Measurements from ENCODE around the gene ERAL1. TPM values are rescaled to one million over a fixed set of nuclear protein-coding genes. Genes with fewer than 3 reads are reported as not detected.

ERAL1 gene
- polyA plus RNA-seq, 1 donor (not counting 4 experiments of a cell fraction or from before 2014, with no cell fraction given): 46.5 TPM

GRCh38 chr17:28878158-28878910 lies 23.5 kb downstream of the ERAL1 start:
- dilution Hi-C loops (cut with MboI; ENCODE audit: extremely low pct_ligation_motif_present, low sequenced_read_pairs): no loop called here
- H4K20me1 ChIP-seq (ENCODE audit: control insufficient read depth, extremely low read depth, insufficient read depth, low read length): no peaks in the 10 kb centered on the region
- no peaks in the 10 kb centered on the region for H3K9me3 ChIP-seq (ENCODE audit: control insufficient read depth, low read depth, low read length)
- peaks cover 25 to 27% of the 10 kb centered on the region in 2 experiments for H3K36me3 ChIP-seq (ENCODE audit: control insufficient read depth in 2 of 2, extremely low read depth in 1 of 2, insufficient read depth in 2 of 2, low read length in 2 of 2)
- H3K4me2 ChIP-seq (ENCODE audit: control insufficient read depth, extremely low read depth, insufficient read depth, low read depth, low read length): peak overlapping the region; percentile 31
- H3K4me1 ChIP-seq (ENCODE audit: control insufficient read depth, extremely low read depth, insufficient read depth, low read length): peaks cover 41% of the 10 kb centered on the region
- no peaks in the 10 kb centered on the region for H3K79me2 ChIP-seq (ENCODE audit: control insufficient read depth, insufficient read depth, low read length)
- peak; percentile 78 for FAIRE-seq
- TF ChIP-seq EZH2 (IDR thresholded peaks at IDR 0.05; ENCODE audit: low read length) (no peak), CTCF (optimal IDR thresholded peaks at IDR 0.05 in 1 of 3, IDR thresholded peaks at IDR 0.05 in 1 of 3, conservative IDR thresholded peaks at IDR 0.05 in 1 of 3; ENCODE audit: extremely low read depth in 1 of 3, insufficient read depth in 2 of 3, low read length in 3 of 3) (no peak)
- no peaks in the 10 kb centered on the region for H3K27me3 ChIP-seq (ENCODE audit: control insufficient read depth, extremely low read depth, insufficient read depth, low read length)
- no peak overlapping the region for H3K4me3 ChIP-seq (ENCODE audit: control insufficient read depth in 2 of 3, extremely low read depth in 1 of 3, insufficient read depth in 2 of 3, low read depth in 1 of 3, low read length in 3 of 3)
- no peaks in the 10 kb centered on the region for H3K9me1 ChIP-seq (ENCODE audit: control insufficient read depth, extremely low read depth, insufficient read depth, low read length)
- peak overlapping the region; percentile 55 for H3K27ac ChIP-seq (ENCODE audit: control insufficient read depth, insufficient read depth, low read length)
- H2AFZ ChIP-seq (ENCODE audit: control insufficient read depth, low read length): no peak overlapping the region
- peak; percentile 73 for DNase-seq (ENCODE audit: low read depth, low spot score)
- no peak overlapping the region for H3K9ac ChIP-seq (ENCODE audit: control insufficient read depth, extremely low read depth, insufficient read depth, low read length)

GRCh38 chr17:28878981-28879380 lies 24.2 kb downstream of the ERAL1 start:
- H3K9me3 ChIP-seq (ENCODE audit: control insufficient read depth, low read depth, low read length): no peaks in the 10 kb centered on the region
- H3K4me2 ChIP-seq (ENCODE audit: control insufficient read depth, extremely low read depth, insufficient read depth, low read depth, low read length): peak overlapping the region; percentile 31
- no peaks in the 10 kb centered on the region for H3K27me3 ChIP-seq (ENCODE audit: control insufficient read depth, extremely low read depth, insufficient read depth, low read length)
- no peaks in the 10 kb centered on the region for H3K9me1 ChIP-seq (ENCODE audit: control insufficient read depth, extremely low read depth, insufficient read depth, low read length)
- DNase-seq (ENCODE audit: low read depth, low spot score) (peak; percentile 50), FAIRE-seq (peak; percentile 69)
- no peaks in the 10 kb centered on the region for H4K20me1 ChIP-seq (ENCODE audit: control insufficient read depth, extremely low read depth, insufficient read depth, low read length)
- peaks cover 41% of the 10 kb centered on the region for H3K4me1 ChIP-seq (ENCODE audit: control insufficient read depth, extremely low read depth, insufficient read depth, low read length)
- no peak overlapping the region for H2AFZ ChIP-seq (ENCODE audit: control insufficient read depth, low read length)
- H3K4me3 ChIP-seq (ENCODE audit: control insufficient read depth in 2 of 3, extremely low read depth in 1 of 3, insufficient read depth in 2 of 3, low read depth in 1 of 3, low read length in 3 of 3): no peak overlapping the region
- H3K27ac ChIP-seq (ENCODE audit: control insufficient read depth, insufficient read depth, low read length): peak overlapping the region; percentile 55
- TF ChIP-seq EZH2 (IDR thresholded peaks at IDR 0.05; ENCODE audit: low read length) (no peak), CTCF (optimal IDR thresholded peaks at IDR 0.05 in 1 of 3, IDR thresholded peaks at IDR 0.05 in 1 of 3, conservative IDR thresholded peaks at IDR 0.05 in 1 of 3; ENCODE audit: extremely low read depth in 1 of 3, insufficient read depth in 2 of 3, low read length in 3 of 3) (peak; percentile 55 to 87 (median 64))
- H3K79me2 ChIP-seq (ENCODE audit: control insufficient read depth, insufficient read depth, low read length): no peaks in the 10 kb centered on the region
- dilution Hi-C loops (cut with MboI; ENCODE audit: extremely low pct_ligation_motif_present, low sequenced_read_pairs): no loop called here
- H3K36me3 ChIP-seq (ENCODE audit: control insufficient read depth in 2 of 2, extremely low read depth in 1 of 2, insufficient read depth in 2 of 2, low read length in 2 of 2): peaks cover 27 to 28% of the 10 kb centered on the region in 2 experiments
- no peak overlapping the region for H3K9ac ChIP-seq (ENCODE audit: control insufficient read depth, extremely low read depth, insufficient read depth, low read length)

Measured in keratinocyte (primary cell).